OCI-LY3 (cell line): ENCODE measurements around the gene LARP1.

Source experiments
- H2AFZ ChIP-seq: fragments of 200-600, 300-600 bp; shearing (Covaris generic); 2 replicates; pipeline ENCODE4 v1.6.0; 2014; ENCODE audit warnings: antibody characterized with exemption, low read depth, low read length
- H3K27ac ChIP-seq: fragments of 200-600, 300-600 bp; sonication (generic); 2 replicates; pipeline ENCODE4 v1.5.1; 2014; ENCODE audit warnings: mild to moderate bottlenecking, low read length, moderate library complexity, mixed read lengths
- H3K27me3 ChIP-seq: fragments of 200-600, 300-600 bp; sonication (generic); 2 replicates; pipeline ENCODE4 v1.6.1; 2014; ENCODE audit warnings: low read depth, low read length, mixed read lengths
- H3K36me3 ChIP-seq: fragments of 200-600, 300-600 bp; sonication (generic); replicated peaks from 2 replicates; pipeline ENCODE3; 2014; ENCODE audit warnings: low read depth, low read length, mixed read lengths
- H3K4me1 ChIP-seq: fragments of 300-600, 200-600 bp; sonication (generic); 2 replicates; pipeline ENCODE4 v1.6.1; 2014; ENCODE audit warnings: low read length, mixed read lengths
- H3K4me2 ChIP-seq: fragments of 200-600, 300-600 bp; sonication (generic); 2 replicates; pipeline ENCODE4 v1.6.1; 2014; ENCODE audit warnings: low read length, mixed read lengths
- H3K4me3 ChIP-seq: fragments of 300-600, 200-600 bp; sonication (generic); 2 replicates; pipeline ENCODE4 v1.5.1; 2014; ENCODE audit warnings: antibody characterized with exemption, mild to moderate bottlenecking, low read length, moderate library complexity
- H3K79me2 ChIP-seq: fragments of 300-600, 200-600 bp; shearing (Covaris generic); 2 replicates; pipeline ENCODE4 v1.6.1; 2014; ENCODE audit warnings: mild to moderate bottlenecking, low read length, mixed read lengths
- H3K9ac ChIP-seq: fragments of 300-600, 200-600 bp; shearing (Covaris generic); 2 replicates; pipeline ENCODE4 v1.6.0; 2014; ENCODE audit warnings: mild to moderate bottlenecking, low read length, moderate library complexity
- H3K9me3 ChIP-seq: fragments of 200-600, 300-600 bp; shearing (Covaris generic); 2 replicates; pipeline ENCODE4 v1.6.1; 2014; ENCODE audit warnings: low read length, mixed read lengths; ENCODE audit not compliant: insufficient read depth
- H4K20me1 ChIP-seq: fragments of 200-600, 300-600 bp; sonication (generic); 2 replicates; pipeline ENCODE4 v1.6.1; 2016; ENCODE audit warnings: low read length, mixed read lengths; ENCODE audit not compliant: insufficient read depth
- EZH2phosphoT487 ChIP-seq: fragments of 200-600 bp; shearing (Covaris generic); IDR thresholded peaks from 2 replicates; pipeline ENCODE4 v1.6.1; 2018; ENCODE audit warnings: antibody characterized with exemption, mixed run types, low read depth
- TF ChIP-seq, protein P1 (sequence below): fragments of 200-600, 300-600 bp; sonication (generic); IDR thresholded peaks from 2 replicates; pipeline ENCODE4 v1.5.1; 2014; ENCODE audit warnings: antibody characterized with exemption, low read length, low read depth

Gene LARP1

DNA sequence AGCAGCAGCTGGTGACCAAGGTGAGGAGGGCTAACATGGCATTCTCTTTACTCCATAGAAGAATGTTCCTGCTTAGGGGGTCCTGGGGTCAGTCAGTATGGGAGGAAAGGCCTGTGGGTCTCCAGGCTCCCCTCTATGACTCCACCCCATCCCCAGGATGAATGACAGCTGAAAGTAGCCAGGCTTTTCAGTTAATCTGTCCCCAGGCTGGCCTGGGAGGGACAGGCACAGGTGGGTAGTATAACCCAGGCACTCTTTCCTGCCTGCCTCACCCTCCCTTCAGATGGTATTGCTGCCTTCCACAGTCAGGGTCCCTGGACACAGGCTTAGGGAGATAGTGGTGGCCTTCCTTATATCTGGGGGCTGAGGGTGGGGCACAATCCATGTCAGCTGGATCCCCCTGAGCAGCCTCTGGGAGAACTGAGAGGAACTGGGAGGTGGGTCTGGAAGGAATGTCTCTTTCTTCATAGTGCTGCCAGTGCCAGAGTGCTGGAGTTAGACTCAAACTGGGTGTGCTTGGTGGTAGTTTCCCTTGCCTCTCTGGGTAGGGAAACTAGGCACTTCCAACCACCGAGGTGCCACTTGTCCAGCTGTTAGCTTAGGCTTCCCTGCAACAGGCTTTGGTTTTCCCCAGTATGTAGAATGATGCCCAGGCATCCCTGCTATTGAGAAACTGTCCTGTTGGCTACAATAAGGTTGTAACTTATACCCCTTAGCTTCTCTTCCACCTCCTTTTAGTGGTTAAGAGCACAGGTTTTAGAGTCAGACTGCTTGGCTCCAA is 27.8 kb downstream of the LARP1 start:
- no peak overlapping the region for H3K4me3 ChIP-seq
- peaks cover 9% of the 10 kb centered on the region for H3K4me1 ChIP-seq
- H2AFZ ChIP-seq: no peak overlapping the region
- peaks cover 4% of the 10 kb centered on the region for H3K36me3 ChIP-seq
- no peak overlapping the region for H3K27ac ChIP-seq
- TF ChIP-seq EZH2phosphoT487: no peak
- TF ChIP-seq, protein P1, sequence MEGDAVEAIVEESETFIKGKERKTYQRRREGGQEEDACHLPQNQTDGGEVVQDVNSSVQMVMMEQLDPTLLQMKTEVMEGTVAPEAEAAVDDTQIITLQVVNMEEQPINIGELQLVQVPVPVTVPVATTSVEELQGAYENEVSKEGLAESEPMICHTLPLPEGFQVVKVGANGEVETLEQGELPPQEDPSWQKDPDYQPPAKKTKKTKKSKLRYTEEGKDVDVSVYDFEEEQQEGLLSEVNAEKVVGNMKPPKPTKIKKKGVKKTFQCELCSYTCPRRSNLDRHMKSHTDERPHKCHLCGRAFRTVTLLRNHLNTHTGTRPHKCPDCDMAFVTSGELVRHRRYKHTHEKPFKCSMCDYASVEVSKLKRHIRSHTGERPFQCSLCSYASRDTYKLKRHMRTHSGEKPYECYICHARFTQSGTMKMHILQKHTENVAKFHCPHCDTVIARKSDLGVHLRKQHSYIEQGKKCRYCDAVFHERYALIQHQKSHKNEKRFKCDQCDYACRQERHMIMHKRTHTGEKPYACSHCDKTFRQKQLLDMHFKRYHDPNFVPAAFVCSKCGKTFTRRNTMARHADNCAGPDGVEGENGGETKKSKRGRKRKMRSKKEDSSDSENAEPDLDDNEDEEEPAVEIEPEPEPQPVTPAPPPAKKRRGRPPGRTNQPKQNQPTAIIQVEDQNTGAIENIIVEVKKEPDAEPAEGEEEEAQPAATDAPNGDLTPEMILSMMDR: no peak
- no peaks in the 10 kb centered on the region for H3K9me3 ChIP-seq
- no peak overlapping the region for H3K4me2 ChIP-seq
- peaks cover 100% of the 10 kb centered on the region for H3K79me2 ChIP-seq
- no peak overlapping the region for H3K9ac ChIP-seq
- H4K20me1 ChIP-seq: peaks cover 96% of the 10 kb centered on the region
- H3K27me3 ChIP-seq: no peaks in the 10 kb centered on the region

DNA sequence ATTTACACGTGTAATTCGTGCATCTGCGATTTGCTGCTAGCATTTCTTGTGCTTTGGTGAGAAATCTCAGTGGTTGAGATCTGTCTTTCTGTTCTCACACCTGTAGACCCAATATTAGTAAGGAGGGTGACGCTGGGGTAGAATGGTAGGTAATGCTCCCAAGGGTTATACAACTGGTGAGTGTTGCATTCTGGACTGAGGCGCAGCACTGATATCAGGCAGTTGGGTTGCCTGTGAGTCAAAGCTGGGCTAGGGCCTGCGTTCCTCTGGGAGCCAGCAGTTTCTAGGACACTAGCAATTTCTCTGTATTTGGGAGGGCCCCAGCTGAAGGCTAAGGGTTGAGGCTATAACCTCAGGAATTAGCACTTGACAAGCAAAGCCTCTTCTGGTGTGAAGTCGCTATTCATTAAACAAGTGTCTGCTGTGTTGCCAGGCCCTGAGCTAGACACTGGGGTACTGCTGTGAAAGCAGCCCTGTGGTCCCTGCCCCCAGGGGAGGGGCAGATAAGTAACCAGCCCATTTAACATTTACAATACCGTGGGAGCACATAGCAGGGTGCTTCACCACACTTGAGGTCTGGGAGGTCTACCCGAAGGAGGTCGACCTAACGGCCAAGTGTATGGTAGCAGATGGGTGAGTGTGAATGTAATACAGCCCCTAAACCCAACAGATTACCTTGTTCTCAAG is 28.7 kb downstream of the LARP1 start:
- Histone ChIP-seq H3K4me1 (peaks cover 9% of the 10 kb centered on the region), H3K36me3 (peaks cover 4% of the 10 kb centered on the region), H3K4me2 (no peak overlapping the region), H2AFZ (no peak overlapping the region), H3K4me3 (no peak overlapping the region), H3K27ac (no peak overlapping the region), H4K20me1 (peaks cover 96% of the 10 kb centered on the region), H3K9me3 (no peaks in the 10 kb centered on the region), H3K27me3 (no peaks in the 10 kb centered on the region), H3K9ac (no peak overlapping the region), H3K79me2 (peaks cover 100% of the 10 kb centered on the region)
- TF ChIP-seq, protein P1: no peak
- TF ChIP-seq EZH2phosphoT487: no peak

DNA sequence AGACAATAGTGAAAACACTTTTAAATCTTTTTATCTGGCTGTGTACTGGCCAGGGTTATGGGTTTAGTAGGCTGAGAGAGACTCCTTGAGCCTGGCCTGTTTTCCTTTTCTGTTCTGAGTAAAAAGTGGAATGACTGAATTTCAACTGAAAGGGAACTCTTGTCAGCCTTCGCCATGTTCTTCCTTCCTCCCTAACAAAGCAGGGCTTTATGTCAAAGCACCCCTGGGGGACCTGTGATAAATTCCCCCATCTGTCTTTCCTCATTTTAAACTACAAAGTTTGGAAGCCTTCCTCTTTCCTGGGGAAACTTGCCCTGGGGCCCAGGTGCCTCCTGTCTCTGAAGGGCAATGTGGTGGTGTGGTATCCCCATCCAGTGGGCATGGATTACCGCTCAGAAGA is 29.7 kb downstream of the LARP1 start:
- Histone ChIP-seq H3K4me2 (no peak overlapping the region), H3K4me3 (no peak overlapping the region), H3K9me3 (no peaks in the 10 kb centered on the region), H3K36me3 (peaks cover 4% of the 10 kb centered on the region), H3K9ac (no peak overlapping the region), H2AFZ (no peak overlapping the region), H3K27ac (no peak overlapping the region), H3K4me1 (peaks cover 6% of the 10 kb centered on the region), H4K20me1 (peaks cover 95% of the 10 kb centered on the region), H3K79me2 (peaks cover 100% of the 10 kb centered on the region), H3K27me3 (no peaks in the 10 kb centered on the region)
- TF ChIP-seq EZH2phosphoT487: no peak
- TF ChIP-seq, protein P1: no peak

DNA sequence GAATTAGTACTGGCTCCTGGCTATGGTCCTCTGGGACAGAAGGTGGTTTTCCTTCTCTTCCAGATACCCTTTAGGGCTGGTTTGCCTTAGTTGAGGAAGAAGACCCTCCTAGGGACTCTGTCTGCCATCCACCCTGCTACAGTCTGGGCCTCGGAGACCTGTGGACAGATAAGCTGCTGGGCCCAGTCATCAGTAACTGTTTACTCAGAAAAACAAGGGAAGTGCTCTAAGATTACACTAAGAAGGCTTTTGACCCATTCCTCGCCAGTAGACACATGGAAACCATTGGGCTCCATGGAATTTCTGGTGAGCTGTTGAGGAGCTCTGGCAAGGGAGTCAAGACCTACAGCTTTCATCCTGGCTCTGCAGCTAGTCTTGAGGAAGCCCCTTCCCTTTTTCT is 31.2 kb downstream of the LARP1 start:
- Histone ChIP-seq H2AFZ (no peak overlapping the region), H4K20me1 (peaks cover 89% of the 10 kb centered on the region), H3K36me3 (peaks cover 9% of the 10 kb centered on the region), H3K79me2 (peaks cover 97% of the 10 kb centered on the region), H3K27me3 (no peaks in the 10 kb centered on the region), H3K4me3 (no peak overlapping the region), H3K4me2 (no peak overlapping the region), H3K9ac (no peak overlapping the region), H3K9me3 (no peaks in the 10 kb centered on the region), H3K4me1 (peaks cover 8% of the 10 kb centered on the region), H3K27ac (no peak overlapping the region)
- TF ChIP-seq, protein P1: no peak
- no peak for TF ChIP-seq EZH2phosphoT487
